HepG2 (cell line): ENCODE data around the gene PLCG2. TPM values are rescaled to one million over a fixed set of nuclear protein-coding genes. Genes with fewer than 3 reads are reported as not detected.

Experiments
- ATAC-seq: fragments of 200-7000 bp; cut with Tn5 transposase; 3 replicates; pipeline ENCODE4 v1.9.1; 2020; ENCODE audit warnings: mild to moderate bottlenecking, moderate library complexity
- BruUV-seq: library from RNA; stranded (reverse); fragments of 400-500 nt; replicated peaks from 2 replicates; lab custom pipeline; 2021; lab: Mats Ljungman, UMichigan
- CTCF ChIA-PET: fragments of 300-600 bp; formaldehyde crosslinking; extraction: SDS; loops from one replicate; lab custom pipeline; 2021; ENCODE audit warnings: low total read pairs, inconsistent platforms, low intra/inter-chr PET ratio; lab: Yijun Ruan, JAX
- POLR2A ChIA-PET: fragments of 350-600 bp; sonication (Branson Sonifier 250); formaldehyde crosslinking; loops from one replicate; lab custom pipeline; 2020; ENCODE audit warnings: antibody characterized with exemption, inconsistent platforms; lab: Yijun Ruan, JAX
- DNase-seq: peaks from one replicate; pipeline ENCODE4 v3.0.0-alpha.2; 2015; ENCODE audit warnings: low spot score
- FAIRE-seq: peaks from 3 replicates; lab custom pipeline; 2011; peaks lifted over from hg19 to GRCh38; lab: Jason Lieb, UNC
- H2AFZ ChIP-seq: one replicate; pipeline ENCODE4 v1.6.1; 2011; ENCODE audit warnings: low read length, inconsistent platforms
- H3K27ac ChIP-seq: fragments of 300-600 bp; 3 replicates; pipeline ENCODE4 v1.8.0; 2011; ENCODE audit warnings: mixed run types, mild to moderate bottlenecking, mixed read lengths, low read length, inconsistent platforms; ENCODE audit not compliant: insufficient read depth; ENCODE audit errors: extremely low read length
- H3K27me3 ChIP-seq, 2 experiments: fragments of 200-600 bp in 1 of 2; 2 replicates in 1 of 2; 3 replicates in 1 of 2; pipeline versions ENCODE4 v1.6.0 to v1.8.0; 2011; ENCODE audit warnings: low read length in 2 of 2, mild to moderate bottlenecking in 2 of 2, moderate library complexity in 2 of 2, inconsistent platforms in 1 of 2; ENCODE audit not compliant: insufficient read depth in 2 of 2, control insufficient read depth in 1 of 2
- H3K36me3 ChIP-seq, 2 experiments: fragments of 200-600 bp in 1 of 2; replicated peaks in 1 of 2; 2 replicates in 1 of 2; 3 replicates in 1 of 2; pipeline versions ENCODE4 v1.5.1 to v1.8.0; 2011; ENCODE audit warnings: low read length in 2 of 2, inconsistent platforms in 1 of 2; ENCODE audit not compliant: insufficient read depth in 2 of 2, control insufficient read depth in 1 of 2
- H3K4me1 ChIP-seq: 2 replicates; pipeline ENCODE4 v1.5.1; 2012; ENCODE audit warnings: low read length, inconsistent platforms; ENCODE audit not compliant: insufficient read depth
- H3K4me2 ChIP-seq: 2 replicates; pipeline ENCODE4 v1.6.0; 2011; ENCODE audit warnings: low read depth, low read length, inconsistent platforms
- H3K4me3 ChIP-seq, 3 experiments: fragments of 200-600 bp in 1 of 3; sonication (generic), shearing (Covaris generic) in 1 of 3; replicated peaks in 1 of 3; 2 replicates each; pipeline ENCODE4 v1.5.1; 2011 to 2016; ENCODE audit warnings: low read length in 3 of 3, inconsistent platforms in 2 of 3, low read depth in 2 of 3, mild to moderate bottlenecking in 2 of 3, control low read depth in 1 of 3, mixed read lengths in 1 of 3; ENCODE audit not compliant: insufficient read depth in 1 of 3
- H3K79me2 ChIP-seq: one replicate; pipeline ENCODE4 v1.6.1; 2011; ENCODE audit warnings: low read length, inconsistent platforms; ENCODE audit not compliant: insufficient read depth
- H3K9ac ChIP-seq: 2 replicates; pipeline ENCODE4 v1.6.0; 2011; ENCODE audit warnings: mild to moderate bottlenecking, low read depth, low read length, inconsistent platforms; ENCODE audit not compliant: insufficient read depth
- H3K9me3 ChIP-seq: 2 replicates; pipeline ENCODE4 v1.5.1; 2012; ENCODE audit warnings: mild to moderate bottlenecking, low read length
- H4K20me1 ChIP-seq: 2 replicates; pipeline ENCODE4 v1.6.0; 2011; ENCODE audit warnings: inconsistent platforms, mild to moderate bottlenecking, low read length, moderate library complexity; ENCODE audit not compliant: insufficient read depth
- CHD2 ChIP-seq: IDR thresholded peaks from 2 replicates; pipeline ENCODE4 v1.6.1; 2011; ENCODE audit warnings: low read depth, low read length, improper control_type of control experiment
- ONECUT2 ChIP-seq: sonication (generic); formaldehyde crosslinking; IDR thresholded peaks from 2 replicates; pipeline ENCODE4 v1.4.0; 2020; ENCODE audit warnings: missing genetic modification reagents
- PPARG ChIP-seq: conservative IDR thresholded peaks from 2 replicates; pipeline ENCODE4 v1.6.1; 2016; ENCODE audit warnings: missing biosample characterization, missing genetic modification reagents
- RELA ChIP-seq: sonication (generic); formaldehyde crosslinking; IDR thresholded peaks from 2 replicates; pipeline ENCODE4 v1.4.0; 2020; ENCODE audit warnings: missing genetic modification reagents
- SP140L ChIP-seq: sonication (generic); formaldehyde crosslinking; IDR thresholded peaks from 2 replicates; pipeline ENCODE4 v1.4.0; 2020; ENCODE audit warnings: missing genetic modification reagents, borderline replicate concordance
- ZBTB42 ChIP-seq: sonication (generic); formaldehyde crosslinking; IDR thresholded peaks from 2 replicates; pipeline ENCODE4 v1.5.0; 2020; ENCODE audit warnings: mild to moderate bottlenecking, missing genetic modification reagents
- ZFP90 ChIP-seq: sonication (generic); formaldehyde crosslinking; IDR thresholded peaks from 2 replicates; pipeline ENCODE4 v1.8.0; 2022; ENCODE audit warnings: missing genetic modification reagents, mild to moderate bottlenecking, inconsistent platforms, borderline replicate concordance
- ZNF225 ChIP-seq: sonication (generic); formaldehyde crosslinking; IDR thresholded peaks from 2 replicates; pipeline ENCODE4 v1.4.0; 2020; ENCODE audit warnings: mild to moderate bottlenecking, missing genetic modification reagents
- ZNF253 ChIP-seq: sonication (generic); formaldehyde crosslinking; IDR thresholded peaks from 2 replicates; pipeline ENCODE4 v1.8.0; 2022; ENCODE audit warnings: mild to moderate bottlenecking, missing genetic modification reagents, borderline replicate concordance
- ZNF543 ChIP-seq: sonication (generic); formaldehyde crosslinking; IDR thresholded peaks from 2 replicates; pipeline ENCODE4 v1.4.0; 2020; ENCODE audit warnings: mild to moderate bottlenecking, missing genetic modification reagents
- WGBS: methylation state at CpG from one replicate; pipeline ENCODE4 v1.1.6; 2017; ENCODE audit warnings: low lambda C conversion rate; 5-methylcytosine and 5-hydroxymethylcytosine counted together
- in situ Hi-C: cut with HindIII; loops from 2 replicates; pipeline ENCODE4 v1.10.0; 2017; ENCODE audit warnings: low pct_unique_long_range_greater_than_20kb; ENCODE audit not compliant: extremely low pct_ligation_motif_present
- intact Hi-C: fragments of 100-400 bp; cut with micrococcal nuclease; formaldehyde crosslinking; loops from one replicate; pipeline ENCODE4 v1.10.0; 2022; ENCODE audit not compliant: unreplicated experiment
- polyA plus RNA-seq, 8 experiments: library from polyadenylated mRNA; depleted of rRNA in 3 of 8; stranded (reverse) in 7 of 8; unstranded in 1 of 8; fragments of >200 nt; fragmentation: Illumina TruSeq in 4 of 8; extraction: Trizol in 4 of 8; gene quantifications; 2 replicates each; pipeline versions ENCODE4 v1.2.1 to v1.2.3, GENCODE V29; 2011 to 2016; ENCODE audit warnings: low read depth in 4 of 8, missing spikeins in 1 of 8, mixed read lengths in 1 of 8; ENCODE audit not compliant: insufficient read depth in 1 of 8
- total RNA-seq, 5 experiments: library from RNA; depleted of rRNA; stranded (reverse); fragments of >200 nt; fragmentation: Illumina TruSeq; extraction: Trizol; gene quantifications; 2 replicates each; pipeline ENCODE4 v1.2.3, GENCODE V29; 2016; ENCODE audit warnings: low read depth in 1 of 5
- TF ChIP-seq, protein P1 (sequence below): sonication (generic); formaldehyde crosslinking; IDR thresholded peaks from 2 replicates; pipeline ENCODE4 v1.4.0; 2020; ENCODE audit warnings: missing genetic modification reagents, borderline replicate concordance

Gene PLCG2
- total and polyA plus RNA-seq, 2 of the 13 experiments (the other 11 are each of a cell fraction or from before 2014, with no cell fraction given): 0.13 to 0.18 TPM

DNA sequence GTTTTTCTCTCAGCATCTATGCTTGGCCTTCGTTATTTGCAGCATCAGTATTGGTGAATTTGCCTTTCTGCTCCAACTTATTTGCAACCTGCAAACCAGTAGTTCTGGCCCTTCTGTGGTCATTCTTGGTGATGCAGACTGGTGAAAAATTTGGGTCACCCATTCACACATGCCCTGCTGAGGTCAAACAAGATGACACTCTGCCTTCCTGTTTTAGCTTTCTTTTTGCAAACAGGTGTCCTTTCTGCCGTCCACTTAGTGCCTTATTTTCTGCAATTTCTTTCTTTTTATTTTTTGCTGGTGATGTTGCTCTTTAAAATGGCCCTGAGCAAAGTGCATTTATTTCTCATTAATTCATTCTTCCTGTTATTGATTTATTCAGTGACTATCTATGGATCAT, 31.3 kb downstream of the PLCG2 start:
- no peak overlapping the region for H2AFZ ChIP-seq
- WGBS: 30% methylated on average over 2 of the region's 2 CpGs
- no TSS peak for BruUV-seq

More for the DNA sequence above, 31.3 kb downstream of the PLCG2 start:
- no peak for DNase-seq
- no peaks in the 10 kb centered on the region for H3K36me3 ChIP-seq
- no peaks in the 10 kb centered on the region for H4K20me1 ChIP-seq
- no peak overlapping the region for H3K4me2 ChIP-seq
- H3K79me2 ChIP-seq: no peaks in the 10 kb centered on the region
- CTCF ChIA-PET: no interaction called here
- peaks cover 11% of the 10 kb centered on the region for H3K4me1 ChIP-seq
- POLR2A ChIA-PET: no interaction called here
- H3K4me3 ChIP-seq: no peak overlapping the region
- in situ Hi-C loops (no loop called here), intact Hi-C loops (no loop called here)
- H3K27ac ChIP-seq: no peak overlapping the region
- no peak for ATAC-seq
- TF ChIP-seq, protein P1, sequence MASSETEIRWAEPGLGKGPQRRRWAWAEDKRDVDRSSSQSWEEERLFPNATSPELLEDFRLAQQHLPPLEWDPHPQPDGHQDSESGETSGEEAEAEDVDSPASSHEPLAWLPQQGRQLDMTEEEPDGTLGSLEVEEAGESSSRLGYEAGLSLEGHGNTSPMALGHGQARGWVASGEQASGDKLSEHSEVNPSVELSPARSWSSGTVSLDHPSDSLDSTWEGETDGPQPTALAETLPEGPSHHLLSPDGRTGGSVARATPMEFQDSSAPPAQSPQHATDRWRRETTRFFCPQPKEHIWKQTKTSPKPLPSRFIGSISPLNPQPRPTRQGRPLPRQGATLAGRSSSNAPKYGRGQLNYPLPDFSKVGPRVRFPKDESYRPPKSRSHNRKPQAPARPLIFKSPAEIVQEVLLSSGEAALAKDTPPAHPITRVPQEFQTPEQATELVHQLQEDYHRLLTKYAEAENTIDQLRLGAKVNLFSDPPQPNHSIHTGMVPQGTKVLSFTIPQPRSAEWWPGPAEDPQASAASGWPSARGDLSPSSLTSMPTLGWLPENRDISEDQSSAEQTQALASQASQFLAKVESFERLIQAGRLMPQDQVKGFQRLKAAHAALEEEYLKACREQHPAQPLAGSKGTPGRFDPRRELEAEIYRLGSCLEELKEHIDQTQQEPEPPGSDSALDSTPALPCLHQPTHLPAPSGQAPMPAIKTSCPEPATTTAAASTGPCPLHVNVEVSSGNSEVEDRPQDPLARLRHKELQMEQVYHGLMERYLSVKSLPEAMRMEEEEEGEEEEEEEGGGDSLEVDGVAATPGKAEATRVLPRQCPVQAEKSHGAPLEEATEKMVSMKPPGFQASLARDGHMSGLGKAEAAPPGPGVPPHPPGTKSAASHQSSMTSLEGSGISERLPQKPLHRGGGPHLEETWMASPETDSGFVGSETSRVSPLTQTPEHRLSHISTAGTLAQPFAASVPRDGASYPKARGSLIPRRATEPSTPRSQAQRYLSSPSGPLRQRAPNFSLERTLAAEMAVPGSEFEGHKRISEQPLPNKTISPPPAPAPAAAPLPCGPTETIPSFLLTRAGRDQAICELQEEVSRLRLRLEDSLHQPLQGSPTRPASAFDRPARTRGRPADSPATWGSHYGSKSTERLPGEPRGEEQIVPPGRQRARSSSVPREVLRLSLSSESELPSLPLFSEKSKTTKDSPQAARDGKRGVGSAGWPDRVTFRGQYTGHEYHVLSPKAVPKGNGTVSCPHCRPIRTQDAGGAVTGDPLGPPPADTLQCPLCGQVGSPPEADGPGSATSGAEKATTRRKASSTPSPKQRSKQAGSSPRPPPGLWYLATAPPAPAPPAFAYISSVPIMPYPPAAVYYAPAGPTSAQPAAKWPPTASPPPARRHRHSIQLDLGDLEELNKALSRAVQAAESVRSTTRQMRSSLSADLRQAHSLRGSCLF (CRISPR knock-in tag): no peak
- TF ChIP-seq SP140L (CRISPR knock-in tag): no peak
- TF ChIP-seq ZBTB42 (CRISPR knock-in tag): no peak
- TF ChIP-seq CHD2: no peak
- no peak for TF ChIP-seq ZFP90
- no peak for TF ChIP-seq ZNF543 (CRISPR knock-in tag)
- no peak for TF ChIP-seq ZNF253
- no peak for TF ChIP-seq PPARG (CRISPR knock-in tag)
- no peak for TF ChIP-seq ONECUT2 (CRISPR knock-in tag)
- TF ChIP-seq RELA (CRISPR knock-in tag): no peak
- no peak for TF ChIP-seq ZNF225
- H3K9ac ChIP-seq: no peak overlapping the region
- no peak for FAIRE-seq
- H3K9me3 ChIP-seq: no peaks in the 10 kb centered on the region
- H3K27me3 ChIP-seq: peaks cover 0 to 18% of the 10 kb centered on the region in 2 experiments; a peak in 4 of 5 replicates
